OCI-LY3 (cell line): ENCODE results near the gene SYCP2L.

Experiments used
- H2AFZ ChIP-seq: fragments of 200-600, 300-600 bp; shearing (Covaris generic); 2 replicates; pipeline ENCODE4 v1.6.0; 2014; ENCODE audit warnings: antibody characterized with exemption, low read depth, low read length
- H3K27ac ChIP-seq: fragments of 200-600, 300-600 bp; sonication (generic); 2 replicates; pipeline ENCODE4 v1.5.1; 2014; ENCODE audit warnings: mild to moderate bottlenecking, low read length, moderate library complexity, mixed read lengths
- H3K27me3 ChIP-seq: fragments of 200-600, 300-600 bp; sonication (generic); 2 replicates; pipeline ENCODE4 v1.6.1; 2014; ENCODE audit warnings: low read depth, low read length, mixed read lengths
- H3K36me3 ChIP-seq: fragments of 200-600, 300-600 bp; sonication (generic); replicated peaks from 2 replicates; pipeline ENCODE3; 2014; ENCODE audit warnings: low read depth, low read length, mixed read lengths
- H3K4me1 ChIP-seq: fragments of 300-600, 200-600 bp; sonication (generic); 2 replicates; pipeline ENCODE4 v1.6.1; 2014; ENCODE audit warnings: low read length, mixed read lengths
- H3K4me2 ChIP-seq: fragments of 200-600, 300-600 bp; sonication (generic); 2 replicates; pipeline ENCODE4 v1.6.1; 2014; ENCODE audit warnings: low read length, mixed read lengths
- H3K4me3 ChIP-seq: fragments of 300-600, 200-600 bp; sonication (generic); 2 replicates; pipeline ENCODE4 v1.5.1; 2014; ENCODE audit warnings: antibody characterized with exemption, mild to moderate bottlenecking, low read length, moderate library complexity
- H3K79me2 ChIP-seq: fragments of 300-600, 200-600 bp; shearing (Covaris generic); 2 replicates; pipeline ENCODE4 v1.6.1; 2014; ENCODE audit warnings: mild to moderate bottlenecking, low read length, mixed read lengths
- H3K9ac ChIP-seq: fragments of 300-600, 200-600 bp; shearing (Covaris generic); 2 replicates; pipeline ENCODE4 v1.6.0; 2014; ENCODE audit warnings: mild to moderate bottlenecking, low read length, moderate library complexity
- H3K9me3 ChIP-seq: fragments of 200-600, 300-600 bp; shearing (Covaris generic); 2 replicates; pipeline ENCODE4 v1.6.1; 2014; ENCODE audit warnings: low read length, mixed read lengths; ENCODE audit not compliant: insufficient read depth
- H4K20me1 ChIP-seq: fragments of 200-600, 300-600 bp; sonication (generic); 2 replicates; pipeline ENCODE4 v1.6.1; 2016; ENCODE audit warnings: low read length, mixed read lengths; ENCODE audit not compliant: insufficient read depth
- EZH2phosphoT487 ChIP-seq: fragments of 200-600 bp; shearing (Covaris generic); IDR thresholded peaks from 2 replicates; pipeline ENCODE4 v1.6.1; 2018; ENCODE audit warnings: antibody characterized with exemption, mixed run types, low read depth
- TF ChIP-seq, protein P1 (sequence below): fragments of 200-600, 300-600 bp; sonication (generic); IDR thresholded peaks from 2 replicates; pipeline ENCODE4 v1.5.1; 2014; ENCODE audit warnings: antibody characterized with exemption, low read length, low read depth

SYCP2L gene

DNA sequence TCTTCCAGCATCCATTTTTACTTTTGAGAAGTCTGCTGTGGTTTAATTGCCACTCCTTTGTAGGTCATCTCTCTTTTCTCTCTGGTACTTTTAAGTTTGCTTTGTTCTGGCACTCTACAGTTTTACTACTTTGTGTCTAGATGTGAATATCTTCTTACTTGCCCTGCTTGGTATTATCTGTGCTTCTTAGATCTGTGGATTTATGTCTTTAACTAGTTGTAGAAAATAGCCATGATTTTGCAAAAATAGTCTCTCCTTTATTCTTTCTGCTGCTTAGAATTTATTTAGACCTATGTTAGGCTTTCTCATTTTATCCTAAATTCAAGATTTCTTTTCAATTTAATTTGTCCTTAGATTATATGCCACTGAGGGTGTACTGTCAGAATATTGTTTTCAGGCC is 43.3 kb upstream of the SYCP2L start:
- H3K79me2 ChIP-seq, result no peaks in the 10 kb centered on the region
- peaks cover 7% of the 10 kb centered on the region for H3K4me1 ChIP-seq
- H3K36me3 ChIP-seq, result no peaks in the 10 kb centered on the region
- H3K4me3 ChIP-seq, result no peak overlapping the region
- peaks cover 12% of the 10 kb centered on the region for H3K27me3 ChIP-seq
- no peak overlapping the region for H3K27ac ChIP-seq
- no peak overlapping the region for H2AFZ ChIP-seq
- TF ChIP-seq, protein P1, sequence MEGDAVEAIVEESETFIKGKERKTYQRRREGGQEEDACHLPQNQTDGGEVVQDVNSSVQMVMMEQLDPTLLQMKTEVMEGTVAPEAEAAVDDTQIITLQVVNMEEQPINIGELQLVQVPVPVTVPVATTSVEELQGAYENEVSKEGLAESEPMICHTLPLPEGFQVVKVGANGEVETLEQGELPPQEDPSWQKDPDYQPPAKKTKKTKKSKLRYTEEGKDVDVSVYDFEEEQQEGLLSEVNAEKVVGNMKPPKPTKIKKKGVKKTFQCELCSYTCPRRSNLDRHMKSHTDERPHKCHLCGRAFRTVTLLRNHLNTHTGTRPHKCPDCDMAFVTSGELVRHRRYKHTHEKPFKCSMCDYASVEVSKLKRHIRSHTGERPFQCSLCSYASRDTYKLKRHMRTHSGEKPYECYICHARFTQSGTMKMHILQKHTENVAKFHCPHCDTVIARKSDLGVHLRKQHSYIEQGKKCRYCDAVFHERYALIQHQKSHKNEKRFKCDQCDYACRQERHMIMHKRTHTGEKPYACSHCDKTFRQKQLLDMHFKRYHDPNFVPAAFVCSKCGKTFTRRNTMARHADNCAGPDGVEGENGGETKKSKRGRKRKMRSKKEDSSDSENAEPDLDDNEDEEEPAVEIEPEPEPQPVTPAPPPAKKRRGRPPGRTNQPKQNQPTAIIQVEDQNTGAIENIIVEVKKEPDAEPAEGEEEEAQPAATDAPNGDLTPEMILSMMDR, result no peak
- TF ChIP-seq EZH2phosphoT487, result no peak
- H3K9ac ChIP-seq, result no peak overlapping the region
- H4K20me1 ChIP-seq, result no peaks in the 10 kb centered on the region
- H3K9me3 ChIP-seq, result no peaks in the 10 kb centered on the region
- H3K4me2 ChIP-seq, result no peak overlapping the region

DNA sequence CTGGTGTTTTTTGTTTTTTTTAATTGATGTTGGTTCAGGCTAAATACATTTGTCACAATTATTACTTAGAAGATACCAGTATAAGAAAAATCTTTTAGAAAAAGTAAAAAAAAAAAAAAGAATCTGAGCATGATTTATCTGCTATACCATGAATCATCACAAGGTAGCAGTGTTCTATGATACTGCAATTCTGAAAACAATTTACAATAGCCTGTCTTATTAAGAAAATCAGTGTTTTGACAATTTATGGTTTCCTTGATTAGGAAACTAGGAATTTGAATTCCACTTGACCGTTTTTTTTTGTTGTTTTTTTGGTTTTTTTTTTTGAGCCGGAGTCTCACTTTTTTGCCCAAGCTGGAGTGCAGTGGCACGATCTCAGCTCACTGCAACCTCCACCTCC is 39.2 kb upstream of the SYCP2L start:
- no peak overlapping the region for H3K27ac ChIP-seq
- no peak overlapping the region for H3K9ac ChIP-seq
- no peaks in the 10 kb centered on the region for H3K9me3 ChIP-seq
- no peaks in the 10 kb centered on the region for H3K4me1 ChIP-seq
- H3K27me3 ChIP-seq, result no peaks in the 10 kb centered on the region
- no peak overlapping the region for H2AFZ ChIP-seq
- H3K4me2 ChIP-seq, result no peak overlapping the region
- H3K79me2 ChIP-seq, result no peaks in the 10 kb centered on the region
- no peaks in the 10 kb centered on the region for H4K20me1 ChIP-seq
- no peaks in the 10 kb centered on the region for H3K36me3 ChIP-seq
- no peak overlapping the region for H3K4me3 ChIP-seq
- no peak for TF ChIP-seq EZH2phosphoT487
- TF ChIP-seq, protein P1, result peak; percentile 40; the same call in 1 of the 2 replicates

DNA sequence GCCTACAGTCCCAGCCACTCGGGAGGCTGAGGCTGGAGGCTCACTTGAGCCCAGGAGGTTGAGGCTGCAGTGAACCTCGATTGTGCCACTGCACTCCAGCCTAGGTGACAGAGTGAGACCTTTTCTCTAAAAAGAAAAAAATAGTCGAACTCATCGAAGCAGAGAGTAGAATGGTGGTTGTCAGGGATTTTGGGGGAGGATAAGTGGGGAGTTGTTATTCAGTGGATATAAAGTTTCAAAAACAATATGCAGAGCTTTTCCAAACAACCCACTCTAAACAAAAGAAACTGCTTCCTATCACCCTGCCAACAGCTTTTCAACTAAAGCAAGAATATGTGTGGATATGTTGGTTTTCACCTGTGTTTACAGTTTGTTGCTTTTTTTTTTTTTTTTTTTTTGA is 37.0 kb upstream of the SYCP2L start:
- H4K20me1 ChIP-seq, result no peaks in the 10 kb centered on the region
- no peak for TF ChIP-seq EZH2phosphoT487
- TF ChIP-seq, protein P1, result no peak
- H3K27ac ChIP-seq, result no peak overlapping the region

DNA sequence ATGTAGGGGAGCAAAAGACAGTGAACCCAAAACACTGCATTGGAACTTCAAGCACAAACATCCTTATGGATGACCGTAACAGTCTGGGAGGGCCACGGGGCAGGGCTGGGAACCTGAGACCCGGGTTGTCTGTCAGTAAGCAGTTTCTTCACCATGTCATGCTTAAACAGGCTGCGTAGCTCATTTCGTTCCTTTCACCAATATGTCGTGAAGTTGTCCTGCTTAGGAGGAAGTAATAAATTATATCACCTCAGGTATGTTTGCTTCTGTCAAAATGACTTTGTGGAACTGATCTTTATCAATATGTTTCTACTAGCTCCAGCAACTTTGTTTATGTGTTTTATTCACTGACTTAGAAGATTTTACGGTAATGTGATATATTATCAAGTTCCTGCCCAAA is 36.1 kb upstream of the SYCP2L start:
- Histone ChIP-seq H3K4me2 (no peak overlapping the region), H3K79me2 (no peaks in the 10 kb centered on the region), H3K27me3 (no peaks in the 10 kb centered on the region), H3K27ac (no peak overlapping the region), H3K9me3 (no peaks in the 10 kb centered on the region), H3K36me3 (no peaks in the 10 kb centered on the region), H3K4me1 (peaks cover 6% of the 10 kb centered on the region; the same call in 1 of the 2 replicates), H4K20me1 (no peaks in the 10 kb centered on the region), H2AFZ (no peak overlapping the region), H3K4me3 (no peak overlapping the region), H3K9ac (no peak overlapping the region)
- TF ChIP-seq, protein P1, result no peak
- no peak for TF ChIP-seq EZH2phosphoT487

More for the DNA sequence above, 37.0 kb upstream of the SYCP2L start:
- Histone ChIP-seq H2AFZ (no peak overlapping the region), H3K9me3 (no peaks in the 10 kb centered on the region), H3K79me2 (no peaks in the 10 kb centered on the region), H3K36me3 (no peaks in the 10 kb centered on the region), H3K4me1 (peaks cover under 1% of the 10 kb centered on the region; the same call in 1 of the 2 replicates), H3K27me3 (no peaks in the 10 kb centered on the region), H3K4me3 (no peak overlapping the region), H3K9ac (no peak overlapping the region), H3K4me2 (no peak overlapping the region)
